ENCODE measurements around the gene QTRT2. TPM values are rescaled to one million over a fixed set of nuclear protein-coding genes. Genes with fewer than 3 reads are reported as not detected.

The QTRT2 gene
- total RNA-seq, 1 experiment from 2014 or later: 84.1 TPM

- H3K9ac ChIP-seq (ENCODE audit: extremely low read depth, insufficient read length, low read length): no peak overlapping the region
- H3K4me3 Mint-ChIP-seq: no peak overlapping the region
These were observed 4.5 kb downstream of the QTRT2 start for GRCh38 chr3:114060906-114061655.

More at GRCh38 chr3:114060906-114061655, 4.5 kb downstream of the QTRT2 start:
- no peak overlapping the region for H2AFZ ChIP-seq (ENCODE audit: low read length)
- no peaks in the 10 kb centered on the region for H3K4me1 ChIP-seq (ENCODE audit: insufficient read depth, low read length)
- H3K9me3 ChIP-seq (ENCODE audit: control insufficient read depth, low read depth, low read length): no peaks in the 10 kb centered on the region
- no peak for DNase-seq
- no peak overlapping the region for H2BK20ac ChIP-seq (ENCODE audit: low read depth, low read length, poor library complexity, severe bottlenecking)
- H4K20me1 ChIP-seq (ENCODE audit: control insufficient read depth, insufficient read depth, insufficient read length): no peaks in the 10 kb centered on the region
- H3K4ac ChIP-seq (ENCODE audit: low read depth, low read length): no peak overlapping the region
- WGBS (ENCODE audit: extremely low coverage, insufficient read length, low lambda C conversion rate): no CpG with 5 or more reads among the region's 8 CpGs
- no peak overlapping the region for H4K8ac ChIP-seq (replicated peaks; ENCODE audit: insufficient read length, low read depth, low read length)
- H4K91ac ChIP-seq (ENCODE audit: insufficient read length, low read depth, low read length): no peak overlapping the region
- H3K27me3 ChIP-seq (ENCODE audit: insufficient read depth, low read length): no peaks in the 10 kb centered on the region
- H3K56ac ChIP-seq (ENCODE audit: insufficient read length, low read depth, low read length): no peak overlapping the region
- H2BK15ac ChIP-seq (ENCODE audit: low read depth, low read length): 0 out of 2 replicates have a peak overlapping the region, but pooled peaks have one; percentile 17
- H3K79me1 ChIP-seq (ENCODE audit: insufficient read depth, low read depth, low read length, poor library complexity, severe bottlenecking): peaks cover 6% of the 10 kb centered on the region
- Mint-ChIP-seq H3K36me3 (ENCODE audit: insufficient read depth in 1 of 3, low read depth in 3 of 3) (peaks cover 0 to 16% (median 7%) of the 10 kb centered on the region in 3 experiments; a peak in 5 of 7 replicates), H3K4me1 (peaks cover 10 to 23% of the 10 kb centered on the region in 2 experiments), H3K9me3 (peaks cover 0 to 3% of the 10 kb centered on the region in 2 experiments; a peak in 1 of 5 replicates), H3K27ac (peak overlapping the region in 2 of 3 experiments; percentile 56 to 83; a peak in 3 of 7 replicates), H3K27me3 (ENCODE audit: low read depth) (no peaks in the 10 kb centered on the region)
- H4K5ac ChIP-seq (ENCODE audit: insufficient read length, low read depth, low read length): no peak overlapping the region
- H3K27ac ChIP-seq (ENCODE audit: insufficient read length, low read depth, low read length): no peak overlapping the region
- no peak overlapping the region for H2AK5ac ChIP-seq (ENCODE audit: insufficient read length, low read length)
- peaks cover 8% of the 10 kb centered on the region for H3K23me2 ChIP-seq (ENCODE audit: insufficient read length, low read depth, low read length, poor library complexity, severe bottlenecking)
- no peak overlapping the region for H2BK12ac ChIP-seq (ENCODE audit: insufficient read length, low read depth, low read length)
- TF ChIP-seq, protein P1, sequence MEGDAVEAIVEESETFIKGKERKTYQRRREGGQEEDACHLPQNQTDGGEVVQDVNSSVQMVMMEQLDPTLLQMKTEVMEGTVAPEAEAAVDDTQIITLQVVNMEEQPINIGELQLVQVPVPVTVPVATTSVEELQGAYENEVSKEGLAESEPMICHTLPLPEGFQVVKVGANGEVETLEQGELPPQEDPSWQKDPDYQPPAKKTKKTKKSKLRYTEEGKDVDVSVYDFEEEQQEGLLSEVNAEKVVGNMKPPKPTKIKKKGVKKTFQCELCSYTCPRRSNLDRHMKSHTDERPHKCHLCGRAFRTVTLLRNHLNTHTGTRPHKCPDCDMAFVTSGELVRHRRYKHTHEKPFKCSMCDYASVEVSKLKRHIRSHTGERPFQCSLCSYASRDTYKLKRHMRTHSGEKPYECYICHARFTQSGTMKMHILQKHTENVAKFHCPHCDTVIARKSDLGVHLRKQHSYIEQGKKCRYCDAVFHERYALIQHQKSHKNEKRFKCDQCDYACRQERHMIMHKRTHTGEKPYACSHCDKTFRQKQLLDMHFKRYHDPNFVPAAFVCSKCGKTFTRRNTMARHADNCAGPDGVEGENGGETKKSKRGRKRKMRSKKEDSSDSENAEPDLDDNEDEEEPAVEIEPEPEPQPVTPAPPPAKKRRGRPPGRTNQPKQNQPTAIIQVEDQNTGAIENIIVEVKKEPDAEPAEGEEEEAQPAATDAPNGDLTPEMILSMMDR (conservative IDR thresholded peaks at IDR 0.05): no peak
- H3K4me2 ChIP-seq (ENCODE audit: insufficient read depth, insufficient read length, low read length): no peak overlapping the region
- H3K79me2 ChIP-seq (ENCODE audit: insufficient read depth, low read length): peaks cover 28% of the 10 kb centered on the region; the same call in 1 of the 2 replicates
- no peak overlapping the region for H2BK5ac ChIP-seq (ENCODE audit: insufficient read length, low read length)
- H3T11ph ChIP-seq (ENCODE audit: low read length): no peak overlapping the region
- H3K18ac ChIP-seq (ENCODE audit: insufficient read length, low read depth, low read length): no peak overlapping the region
- H3K14ac ChIP-seq (ENCODE audit: insufficient read depth, low read length): no peak overlapping the region
- no peak overlapping the region for H2BK120ac ChIP-seq (ENCODE audit: low read depth, low read length, poor library complexity, severe bottlenecking)
- no peak overlapping the region for H3K23ac ChIP-seq (ENCODE audit: insufficient read length, low read depth, low read length)

Data from H9 (cell line).